BJ (cell line): Measurements from ENCODE around the gene KPNA3. TPM values are rescaled to one million over a fixed set of nuclear protein-coding genes. Genes with fewer than 3 reads are reported as not detected.

Source experiments
- CTCF ChIA-PET: fragments of 350-600 bp; formaldehyde crosslinking; extraction: SDS; loops from one replicate; lab custom pipeline; 2021; ENCODE audit warnings: antibody characterized with exemption, inconsistent platforms; lab: Yijun Ruan, JAX
- POLR2A ChIA-PET: fragments of 300-600 bp; sonication (Branson Sonifier 250); formaldehyde crosslinking; extraction: SDS; loops from one replicate; lab custom pipeline; 2021; ENCODE audit warnings: antibody characterized with exemption; lab: Charles Lee
- DNase-seq: peaks from one replicate; pipeline ENCODE4 v3.0.0-alpha.2; 2011; ENCODE audit warnings: low read depth
- H3K27me3 ChIP-seq: 2 replicates; pipeline ENCODE4 v1.6.0; 2011; ENCODE audit warnings: low read length; ENCODE audit not compliant: control insufficient read depth, insufficient read depth
- H3K36me3 ChIP-seq: 2 replicates; pipeline ENCODE4 v1.5.1; 2011; ENCODE audit warnings: low read length; ENCODE audit not compliant: control insufficient read depth, insufficient read depth
- H3K4me3 ChIP-seq: 2 replicates; pipeline ENCODE4 v1.5.1; 2011; ENCODE audit warnings: low read depth, mild to moderate bottlenecking, control low read depth, low read length
- CTCF ChIP-seq: IDR thresholded peaks from 2 replicates; pipeline ENCODE4 v1.5.1; 2011; ENCODE audit warnings: low read depth, mild to moderate bottlenecking, control low read depth, inconsistent platforms, low read length, moderate library complexity; ENCODE audit not compliant: insufficient read depth
- polyA plus RNA-seq: library from polyadenylated mRNA; depleted of rRNA; stranded (reverse); fragments of >200 nt; gene quantifications from 2 replicates; pipeline ENCODE4 v1.2.3, GENCODE V29; 2011; rRNA removed

The KPNA3 gene
- polyA plus RNA-seq, 1 experiment: 14.9 TPM

- DNase-seq: no peak
Measured at GRCh38 chr13:49652355-49653305, 139.9 kb downstream of the KPNA3 start.

GRCh38 chr13:49651570-49652354, 140.7 kb downstream of the KPNA3 start:
- ChIA-PET CTCF (no interaction called here), POLR2A (no interaction called here)
- Histone ChIP-seq H3K4me3 (no peak overlapping the region), H3K27me3 (no peaks in the 10 kb centered on the region), H3K36me3 (no peaks in the 10 kb centered on the region)
- no peak for DNase-seq
- no peak for TF ChIP-seq CTCF

More at GRCh38 chr13:49652355-49653305, 139.9 kb downstream of the KPNA3 start:
- ChIA-PET CTCF (no interaction called here), POLR2A (no interaction called here)
- H3K36me3 ChIP-seq: no peaks in the 10 kb centered on the region
- no peak overlapping the region for H3K4me3 ChIP-seq
- H3K27me3 ChIP-seq: no peaks in the 10 kb centered on the region
- peak; percentile 53 for TF ChIP-seq CTCF

GRCh38 chr13:49649963-49650312, 142.5 kb downstream of the KPNA3 start:
- Histone ChIP-seq H3K4me3 (no peak overlapping the region), H3K36me3 (no peaks in the 10 kb centered on the region), H3K27me3 (no peaks in the 10 kb centered on the region)
- DNase-seq: no peak
- CTCF ChIA-PET: interaction anchor here (0.9 kb wide), 1 partner anchor 1156 kb away, joined by 3 read pairs; no protein-coding TSS in a partner anchor
- POLR2A ChIA-PET: no interaction called here
- no peak for TF ChIP-seq CTCF

Other genes starting within 250 kb of the KPNA3 start
- gene RCBTB1, start 207.1 kb downstream of the KPNA3 start, polyA plus RNA-seq: 8.0 and 11.6 TPM in 2 replicates
- gene ARL11, start 164.2 kb downstream of the KPNA3 start, polyA plus RNA-seq: not detected in 2 replicates
- 43.3 and 52.2 TPM in 2 replicates for gene EBPL, start 101.2 kb downstream of the KPNA3 start, polyA plus RNA-seq
- gene SPRYD7, start 143.7 kb upstream of the KPNA3 start, polyA plus RNA-seq: 3.3 and 6.5 TPM in 2 replicates
- 11.7 and 22.9 TPM in 2 replicates for gene TRIM13, start 204.4 kb upstream of the KPNA3 start, polyA plus RNA-seq
- gene KCNRG, start 222.8 kb upstream of the KPNA3 start, polyA plus RNA-seq: 1.3 and 1.9 TPM in 2 replicates